Muscle layer of duodenum (tissue), 2 donors: ENCODE results near the gene NEUROG1.

Experiments
- H3K27ac ChIP-seq: one replicate; pipeline ENCODE4 v1.7.0; 2013; ENCODE audit warnings: mild to moderate bottlenecking, low read length
- H3K27me3 ChIP-seq: one replicate; pipeline ENCODE4 v1.7.0; 2013; ENCODE audit warnings: low read depth, mild to moderate bottlenecking, control low read depth, low read length
- H3K36me3 ChIP-seq, 2 donors: one replicate each; pipeline ENCODE4 v1.7.0; 2013; ENCODE audit warnings: low read length in 2 of 2, control low read depth in 1 of 2, mild to moderate bottlenecking in 1 of 2; ENCODE audit not compliant: insufficient read depth in 2 of 2, control insufficient read depth in 1 of 2
- H3K4me1 ChIP-seq, 2 donors: one replicate each; pipeline ENCODE4 v1.7.0; 2013; ENCODE audit warnings: low read length in 2 of 2, mild to moderate bottlenecking in 2 of 2, control low read depth in 1 of 2, moderate library complexity in 1 of 2; ENCODE audit not compliant: insufficient read depth in 2 of 2, control insufficient read depth in 1 of 2
- H3K4me3 ChIP-seq, 2 donors: one replicate each; pipeline ENCODE4 v1.7.0; 2013; ENCODE audit warnings: low read length in 2 of 2, low read depth in 1 of 2, mild to moderate bottlenecking in 1 of 2
- H3K9me3 ChIP-seq, 2 donors: one replicate each; pipeline ENCODE4 v1.7.0; 2013; ENCODE audit warnings: low read length in 2 of 2, control low read depth in 1 of 2, mild to moderate bottlenecking in 1 of 2; ENCODE audit not compliant: control insufficient read depth in 1 of 2
- donor health status: healthy.

NEUROG1 gene

GRCh38 chr5:135546101-135546500 is 10.3 kb upstream of the NEUROG1 start:
- Histone ChIP-seq H3K27ac (no peak overlapping the region), H3K4me3 (no peak overlapping the region), H3K36me3 (no peaks in the 10 kb centered on the region), H3K4me1 (peaks cover 0 to 16% of the 10 kb centered on the region in 2 donors), H3K9me3 (no peaks in the 10 kb centered on the region), H3K27me3 (peaks cover 48% of the 10 kb centered on the region)

DNA sequence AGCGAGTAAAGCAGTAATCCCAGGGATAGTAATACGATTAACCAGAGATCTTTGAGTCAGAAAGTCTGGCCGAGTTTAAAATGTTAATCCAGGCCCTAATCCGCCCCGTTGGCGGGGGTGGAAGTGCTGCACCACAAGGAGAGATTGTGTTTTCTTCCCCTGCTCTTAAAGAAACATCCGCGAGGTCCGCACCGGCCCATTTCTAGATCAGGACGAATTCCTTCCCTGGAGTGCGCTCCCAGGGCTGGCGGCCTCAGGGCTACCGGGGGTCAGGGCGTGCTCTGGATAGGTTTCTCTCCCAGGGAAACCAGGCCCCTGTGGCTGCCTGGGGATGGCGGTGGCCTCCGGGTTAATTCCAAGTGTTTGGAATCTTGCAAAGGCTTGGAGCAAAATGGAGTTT is 9.3 kb upstream of the NEUROG1 start:
- H3K4me1 ChIP-seq, result peaks cover 0 to 16% of the 10 kb centered on the region in 2 donors
- no peaks in the 10 kb centered on the region for H3K9me3 ChIP-seq
- peak overlapping the region; percentile 65 to 71 for H3K4me3 ChIP-seq
- H3K27ac ChIP-seq, result no peak overlapping the region
- H3K27me3 ChIP-seq, result peaks cover 48% of the 10 kb centered on the region
- H3K36me3 ChIP-seq, result no peaks in the 10 kb centered on the region

- H3K9me3 ChIP-seq, result no peaks in the 10 kb centered on the region
- peaks cover 51% of the 10 kb centered on the region for H3K27me3 ChIP-seq
- H3K4me3 ChIP-seq, result peak overlapping the region; percentile 65 to 71
These were observed 7.9 kb upstream of the NEUROG1 start for GRCh38 chr5:135543485-135544304.

GRCh38 chr5:135543001-135543484 is 7.3 kb upstream of the NEUROG1 start:
- Histone ChIP-seq H3K9me3 (peaks cover 3 to 4% of the 10 kb centered on the region in 2 donors), H3K27ac (no peak overlapping the region), H3K27me3 (peaks cover 54% of the 10 kb centered on the region), H3K36me3 (no peaks in the 10 kb centered on the region), H3K4me3 (peak overlapping the region; percentile 65 to 71), H3K4me1 (peaks cover 0 to 16% of the 10 kb centered on the region in 2 donors)

More at GRCh38 chr5:135543485-135544304, 7.9 kb upstream of the NEUROG1 start:
- Histone ChIP-seq H3K4me1 (peaks cover 0 to 16% of the 10 kb centered on the region in 2 donors), H3K36me3 (no peaks in the 10 kb centered on the region), H3K27ac (no peak overlapping the region)

GRCh38 chr5:135541807-135542502 is 6.2 kb upstream of the NEUROG1 start:
- Histone ChIP-seq H3K27ac (no peak overlapping the region), H3K9me3 (peaks cover 8 to 11% of the 10 kb centered on the region in 2 donors), H3K4me3 (no peak overlapping the region), H3K27me3 (peaks cover 62% of the 10 kb centered on the region), H3K4me1 (peaks cover 0 to 16% of the 10 kb centered on the region in 2 donors), H3K36me3 (no peaks in the 10 kb centered on the region)

GRCh38 chr5:135539430-135540005 is 3.8 kb upstream of the NEUROG1 start:
- peaks cover 0 to 33% of the 10 kb centered on the region in 2 donors for H3K4me1 ChIP-seq
- H3K27ac ChIP-seq, result no peak overlapping the region
- H3K9me3 ChIP-seq, result peaks cover 8 to 11% of the 10 kb centered on the region in 2 donors
- H3K36me3 ChIP-seq, result no peaks in the 10 kb centered on the region
- no peak overlapping the region for H3K4me3 ChIP-seq
- peaks cover 53% of the 10 kb centered on the region for H3K27me3 ChIP-seq

DNA sequence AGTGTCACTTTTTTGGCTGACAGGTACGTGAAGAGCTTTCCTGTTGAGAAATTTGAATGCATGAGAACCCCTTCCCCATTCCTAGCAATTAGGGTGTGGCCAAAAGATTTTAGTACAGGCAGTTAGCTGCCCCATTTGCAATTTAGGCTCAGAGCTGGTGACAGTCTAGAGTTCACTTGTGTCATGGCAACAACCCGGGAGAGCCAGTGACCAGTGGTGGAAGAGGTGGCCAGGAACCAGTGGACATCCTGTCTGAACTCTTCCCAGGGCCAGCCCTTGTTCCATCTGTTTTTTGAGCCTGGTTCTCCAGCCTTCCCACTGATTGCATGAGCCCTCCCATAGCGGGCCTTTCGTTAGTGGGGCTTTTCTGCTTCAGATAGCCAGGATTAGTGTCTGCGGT is 2.5 kb upstream of the NEUROG1 start:
- Histone ChIP-seq H3K4me3 (no peak overlapping the region), H3K27ac (no peak overlapping the region), H3K36me3 (no peaks in the 10 kb centered on the region), H3K4me1 (peaks cover 0 to 21% of the 10 kb centered on the region in 2 donors), H3K27me3 (peaks cover 58% of the 10 kb centered on the region), H3K9me3 (peaks cover 8 to 11% of the 10 kb centered on the region in 2 donors)

DNA sequence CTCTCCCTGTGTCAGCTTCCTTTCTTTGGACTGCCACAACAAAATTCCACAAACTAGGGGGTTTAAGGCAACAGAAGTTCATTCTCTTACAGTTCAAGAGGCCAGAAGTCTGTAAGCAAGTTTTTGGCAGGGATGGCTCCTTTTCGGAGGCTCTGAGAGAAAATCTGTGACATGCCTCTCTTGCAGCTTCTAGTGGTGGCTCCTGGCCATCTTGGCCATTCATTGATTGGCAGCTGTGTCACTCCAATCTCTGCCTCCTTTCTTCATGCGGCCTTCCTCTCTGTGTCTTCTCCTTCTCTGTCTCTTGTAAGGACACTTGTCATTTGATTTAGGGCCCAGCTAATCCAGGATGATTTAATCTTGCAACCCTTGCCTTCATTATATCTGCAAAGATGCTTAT is 2.0 kb upstream of the NEUROG1 start:
- Histone ChIP-seq H3K9me3 (peaks cover 8 to 11% of the 10 kb centered on the region in 2 donors), H3K36me3 (no peaks in the 10 kb centered on the region), H3K27ac (no peak overlapping the region), H3K27me3 (peaks cover 63% of the 10 kb centered on the region), H3K4me3 (no peak overlapping the region), H3K4me1 (peaks cover 0 to 19% of the 10 kb centered on the region in 2 donors)

- no peak overlapping the region for H3K27ac ChIP-seq
- peaks cover 64% of the 10 kb centered on the region for H3K27me3 ChIP-seq
These were observed 1.5 kb upstream of the NEUROG1 start for GRCh38 chr5:135537271-135537670.

DNA sequence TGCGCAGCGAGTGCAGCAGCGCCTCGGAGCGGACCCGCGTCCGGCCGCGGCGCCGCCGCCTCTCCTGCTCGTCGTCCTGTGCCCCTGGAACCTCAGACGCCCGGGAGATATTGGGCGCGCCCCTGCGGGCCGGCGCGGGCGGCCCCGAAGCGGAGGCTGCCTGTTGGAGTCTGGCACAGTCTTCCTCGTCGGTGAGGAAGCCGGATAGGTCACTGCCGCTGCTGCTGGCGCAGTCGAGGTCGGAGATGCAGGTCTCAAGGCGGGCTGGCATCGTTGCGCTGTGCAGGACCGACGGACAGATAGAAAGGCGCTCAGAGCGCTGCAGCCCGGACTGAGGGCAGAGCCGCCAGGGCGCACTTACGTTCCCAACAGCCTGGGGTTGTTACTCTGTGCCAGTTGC is 344 bp downstream of the NEUROG1 start:
- Histone ChIP-seq H3K4me1 (peaks cover 0 to 19% of the 10 kb centered on the region in 2 donors), H3K9me3 (peaks cover 8 to 11% of the 10 kb centered on the region in 2 donors), H3K4me3 (peak overlapping the region in 1 of 2 donors; percentile 39), H3K36me3 (no peaks in the 10 kb centered on the region), H3K27ac (no peak overlapping the region), H3K27me3 (peaks cover 60% of the 10 kb centered on the region)

More at GRCh38 chr5:135537271-135537670, 1.5 kb upstream of the NEUROG1 start:
- Histone ChIP-seq H3K4me1 (peaks cover 0 to 19% of the 10 kb centered on the region in 2 donors), H3K4me3 (no peak overlapping the region), H3K36me3 (no peaks in the 10 kb centered on the region), H3K9me3 (peaks cover 8 to 11% of the 10 kb centered on the region in 2 donors)
